Right ventricle myocardium inferior (tissue), 1 donor: Measurements from ENCODE around the gene CASK. TPM values are rescaled to one million over a fixed set of nuclear protein-coding genes. Genes with fewer than 3 reads are reported as not detected.
A peak's percentile ranks its signal among the peaks of the same experiment; 100 is the strongest.

Experiments
- ATAC-seq: fragments of 200-7000 bp; cut with Tn5 transposase; one replicate; pipeline ENCODE4 v1.9.1; 2020; ENCODE audit warnings: mild to moderate bottlenecking, moderate library complexity
- DNase-seq: peaks from one replicate; pipeline ENCODE4 v3.0.0; 2021; ENCODE audit errors: missing footprints
- intact Hi-C: fragments of 100-400 bp; cut with DNase I; formaldehyde crosslinking; loops from one replicate; pipeline ENCODE4 v1.11.0; 2022
- total RNA-seq: library from RNA; stranded (reverse); fragmentation: NEBNext Ultra II Directional; extraction: Animal tissue kit (Norgen Biotek cat#: 25700); gene quantifications from one replicate; pipeline ENCODE4 v1.2.1, GENCODE V29; 2021
- donor health status: DM: no; HTN: yes; CAD: no; lungs with severe emphysema.

Gene CASK
- total RNA-seq, 1 donor from 2014 or later: 16.6 TPM

DNA sequence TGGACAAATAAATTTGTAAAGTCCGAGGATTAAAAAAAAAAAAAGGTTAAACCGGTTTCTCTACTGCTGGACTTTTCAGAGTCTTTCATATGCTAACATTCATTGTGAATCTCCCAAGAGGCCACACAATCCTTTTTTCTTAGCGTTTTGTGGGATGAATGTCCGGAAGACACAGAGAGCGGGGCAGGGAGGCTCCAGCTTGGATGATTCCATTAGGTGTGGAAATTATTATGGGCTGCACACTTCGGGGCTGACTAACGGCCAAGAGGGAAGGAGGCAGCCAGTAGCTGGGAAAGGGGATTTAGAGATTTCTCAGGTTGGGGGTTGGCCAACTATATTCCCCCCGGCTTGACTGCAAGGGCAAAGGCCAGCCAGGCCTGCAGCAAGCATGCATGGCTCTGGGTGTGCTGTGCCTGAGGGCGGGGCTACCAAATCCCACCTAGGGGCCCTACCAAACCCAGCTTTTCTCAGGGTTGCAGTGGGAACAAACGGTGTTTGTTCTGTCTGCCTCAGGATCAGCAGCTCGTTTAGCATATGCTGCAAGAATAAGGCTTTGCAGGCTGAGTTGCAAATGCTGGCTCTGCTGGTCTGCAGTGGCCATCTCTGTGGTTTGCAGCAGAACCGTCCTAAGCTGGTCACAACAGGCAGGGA lies 447.6 kb downstream of the CASK start:
- intact Hi-C loops: no loop called here
- ATAC-seq: no peak
- DNase-seq: no peak

DNA sequence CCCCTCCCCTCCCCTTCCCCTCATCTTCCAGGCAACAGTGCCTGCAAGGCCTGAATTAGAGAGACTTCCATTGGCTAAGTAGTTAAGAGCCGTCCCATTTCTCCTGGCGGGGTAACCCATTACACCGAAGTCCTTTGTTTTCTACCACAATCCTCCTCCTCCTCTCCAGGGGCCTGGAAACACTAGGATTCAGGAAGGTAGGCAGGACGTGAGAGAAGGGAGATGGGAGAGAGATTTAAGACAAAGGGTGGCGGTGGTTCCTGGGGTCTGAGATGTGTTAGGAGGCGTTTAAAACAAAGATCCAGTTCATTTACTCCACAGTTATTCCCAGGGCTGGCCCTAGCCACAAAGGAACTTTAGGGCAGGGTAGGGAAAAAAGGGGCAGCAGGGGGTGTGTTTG lies 448.2 kb downstream of the CASK start:
- DNase-seq (no peak), ATAC-seq (no peak)
- intact Hi-C loops: no loop called here

DNA sequence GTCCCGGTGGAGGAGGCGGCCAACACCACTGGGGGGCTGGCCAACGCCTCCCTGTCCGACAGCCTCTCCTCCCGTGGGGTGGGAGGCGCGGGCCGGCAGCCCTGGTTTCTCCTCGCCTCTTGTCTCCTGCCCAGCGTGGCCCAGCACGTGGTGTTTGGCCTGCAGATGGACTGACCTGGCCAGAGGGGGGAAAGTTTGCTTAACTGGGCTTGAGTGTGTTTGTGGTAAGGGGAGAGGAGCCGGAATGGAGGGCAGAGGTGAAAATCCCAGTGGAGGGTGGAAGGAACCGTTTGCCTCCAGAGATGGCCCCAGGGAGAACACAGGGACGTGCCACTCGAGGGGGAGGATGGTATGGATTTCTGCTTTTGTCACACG lies 448.6 kb downstream of the CASK start:
- intact Hi-C loops: no loop called here
- ATAC-seq (no peak), DNase-seq (no peak)

DNA sequence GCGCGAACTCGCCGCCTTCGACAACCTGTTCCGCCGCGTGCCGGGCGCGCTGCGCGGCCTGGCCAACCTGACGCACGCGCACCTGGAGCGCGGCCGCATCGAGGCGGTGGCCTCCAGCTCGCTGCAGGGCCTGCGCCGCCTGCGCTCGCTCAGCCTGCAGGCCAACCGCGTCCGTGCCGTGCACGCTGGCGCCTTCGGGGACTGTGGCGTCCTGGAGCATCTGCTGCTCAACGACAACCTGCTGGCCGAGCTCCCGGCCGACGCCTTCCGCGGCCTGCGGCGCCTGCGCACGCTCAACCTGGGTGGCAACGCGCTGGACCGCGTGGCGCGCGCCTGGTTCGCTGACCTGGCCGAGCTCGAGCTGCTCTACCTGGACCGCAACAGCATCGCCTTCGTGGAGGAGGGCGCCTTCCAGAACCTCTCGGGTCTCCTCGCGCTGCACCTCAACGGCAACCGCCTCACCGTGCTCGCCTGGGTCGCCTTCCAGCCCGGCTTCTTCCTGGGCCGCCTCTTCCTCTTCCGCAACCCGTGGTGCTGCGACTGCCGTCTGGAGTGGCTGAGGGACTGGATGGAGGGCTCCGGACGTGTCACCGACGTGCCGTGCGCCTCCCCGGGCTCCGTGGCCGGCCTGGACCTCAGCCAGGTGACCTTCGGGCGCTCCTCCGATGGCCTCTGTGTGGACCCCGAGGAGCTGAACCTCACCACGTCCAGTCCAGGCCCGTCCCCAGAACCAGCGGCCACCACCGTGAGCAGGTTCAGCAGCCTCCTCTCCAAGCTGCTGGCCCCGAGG lies 449.2 kb downstream of the CASK start:
- intact Hi-C loops: no loop called here
- no peak for DNase-seq
- no peak for ATAC-seq

DNA sequence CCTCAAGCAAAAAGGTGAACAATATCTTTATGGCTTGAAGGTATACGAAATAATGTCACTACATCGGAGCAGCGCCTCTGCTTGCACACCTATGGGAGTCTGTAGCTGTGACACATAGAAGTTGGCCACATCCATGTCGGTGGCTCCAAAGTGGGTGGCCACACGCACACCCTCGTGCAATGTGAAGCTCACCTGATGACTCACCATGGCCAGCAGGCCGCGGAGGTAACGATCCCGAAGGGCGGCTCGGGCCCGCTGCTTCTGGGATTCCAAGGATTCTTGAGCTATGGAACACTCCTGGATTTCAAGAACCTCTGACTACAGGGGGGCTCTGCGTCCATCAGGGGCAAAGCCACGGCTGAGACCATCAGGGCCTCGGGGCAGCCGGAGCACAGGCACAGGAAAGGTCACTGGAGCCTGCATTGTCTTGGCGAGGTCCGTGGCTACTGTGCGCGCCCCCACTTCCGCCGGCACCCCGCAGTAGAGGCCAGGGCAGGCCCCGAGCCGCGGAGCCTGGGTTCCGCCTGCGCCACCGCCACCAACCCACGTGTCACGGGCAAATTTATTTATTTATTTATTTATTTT lies 451.0 kb downstream of the CASK start:
- intact Hi-C loops: no loop called here
- DNase-seq (no peak), ATAC-seq (no peak)

DNA sequence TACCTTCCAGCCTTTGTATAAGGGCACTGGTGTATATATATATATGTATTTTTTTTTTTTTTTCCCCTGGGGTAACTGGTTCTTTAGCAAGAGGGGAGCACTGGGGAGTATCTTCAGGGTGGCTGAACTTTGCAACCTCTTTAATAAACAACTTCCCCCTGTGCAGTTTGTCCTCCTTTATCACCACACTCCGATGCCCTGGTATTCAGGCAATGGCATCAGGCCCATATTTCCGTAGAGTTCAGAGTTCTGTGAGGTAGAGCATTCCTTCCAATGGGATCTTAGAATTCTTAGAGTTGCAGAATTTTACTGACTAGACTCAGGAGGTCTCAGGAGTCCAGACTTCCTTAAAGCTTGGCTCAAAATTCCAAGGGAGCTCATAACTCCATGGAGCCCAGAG lies 451.6 kb downstream of the CASK start:
- intact Hi-C loops: no loop called here
- no peak for ATAC-seq
- DNase-seq: no peak

DNA sequence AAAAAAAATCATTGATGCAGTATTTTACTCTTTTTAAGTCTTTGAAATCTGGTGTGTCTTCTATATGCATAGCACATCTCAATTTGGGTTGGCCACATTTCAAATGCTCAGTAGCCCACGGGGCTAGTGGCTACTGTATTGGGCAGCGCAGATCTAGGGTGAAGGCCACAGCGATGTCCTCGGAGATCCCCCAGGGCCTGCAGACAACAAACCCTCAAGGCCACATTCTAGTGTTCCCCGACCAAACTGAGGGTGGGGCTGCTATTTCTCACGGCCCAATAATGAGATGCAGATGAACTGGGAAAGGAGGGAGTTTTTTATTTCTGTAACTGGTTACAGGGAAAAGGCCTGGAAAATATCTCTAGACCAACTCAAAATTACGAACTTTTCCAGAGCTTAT lies 452.6 kb downstream of the CASK start:
- ATAC-seq (no peak), DNase-seq (no peak)
- intact Hi-C loops: no loop called here

DNA sequence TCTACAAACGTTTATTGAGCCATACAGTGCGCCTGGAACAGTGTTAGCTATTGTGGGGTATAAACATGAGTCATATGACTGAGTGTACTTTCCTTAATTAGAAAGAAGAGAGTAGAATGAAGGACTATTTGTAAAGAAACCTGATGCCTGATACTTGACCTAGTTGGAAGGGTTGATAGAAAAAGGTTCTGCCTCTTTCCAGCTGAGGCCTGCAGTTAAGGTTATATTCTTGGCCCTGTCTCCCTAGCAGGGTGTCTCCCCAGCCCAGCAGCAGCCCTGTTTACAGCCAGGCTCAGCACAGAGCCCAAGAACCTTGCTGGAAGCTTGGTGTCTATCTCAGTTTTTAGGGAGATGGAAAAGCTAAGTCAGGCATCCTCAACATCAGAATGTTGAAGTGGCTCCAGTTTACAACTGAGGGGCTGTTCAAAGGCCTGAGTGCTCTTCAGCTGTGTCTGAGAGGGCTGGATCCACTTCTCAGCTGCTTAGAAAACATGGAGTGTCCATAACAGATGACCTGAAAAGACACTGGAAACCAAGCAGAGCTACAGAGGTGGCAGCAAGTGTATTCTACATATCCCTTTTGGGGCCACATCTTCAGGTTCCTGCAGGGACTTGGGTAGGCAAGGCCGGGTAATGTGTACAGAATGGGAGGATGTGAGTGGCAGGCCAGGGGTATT lies 454.6 kb downstream of the CASK start:
- ATAC-seq (peak; percentile 96), DNase-seq (no peak)
- intact Hi-C loops: no loop called here

Other genes with a start within 250 kb of the CASK start
- 10.0 TPM for gene GPR34, start 234.6 kb downstream of the CASK start, total RNA-seq
- gene GPR82, start 199.4 kb downstream of the CASK start, total RNA-seq: 0.22 TPM